GM23338 (cell line): ENCODE data around the gene BTBD9. TPM values are rescaled to one million over a fixed set of nuclear protein-coding genes. Genes with fewer than 3 reads are reported as not detected.

ENCODE experiments used
- ATAC-seq: fragments of 200-7000 bp; cut with Tn5 transposase; 3 replicates; pipeline ENCODE4 v1.9.1; 2020
- DNase-seq: peaks from one replicate; pipeline ENCODE4 v3.0.0-alpha.2; 2015; ENCODE audit warnings: low spot score
- H2AFZ ChIP-seq: fragments of 200-600 bp; sonication (generic); 2 replicates; pipeline ENCODE4 v1.8.0; 2016; ENCODE audit warnings: antibody characterized with exemption, mild to moderate bottlenecking, moderate library complexity
- H3F3A ChIP-seq: fragments of 200-600 bp; sonication (generic); replicated peaks from 2 replicates; pipeline ENCODE4 v1.8.0; 2017; ENCODE audit warnings: antibody characterized with exemption, mixed run types, low read depth
- H3K27ac ChIP-seq: fragments of 200-600 bp; sonication (generic); 2 replicates; pipeline ENCODE4 v1.6.1; 2016; ENCODE audit warnings: low read depth
- H3K27me3 ChIP-seq: fragments of 200-600 bp; sonication (generic); 2 replicates; pipeline ENCODE4 v1.8.0; 2016; ENCODE audit warnings: mild to moderate bottlenecking, mixed run types, moderate library complexity; ENCODE audit not compliant: insufficient read depth
- H3K36me3 ChIP-seq: fragments of 200-600 bp; sonication (generic); 2 replicates; pipeline ENCODE4 v1.8.0; 2016; ENCODE audit warnings: mild to moderate bottlenecking; ENCODE audit not compliant: insufficient read depth
- H3K4me1 ChIP-seq: fragments of 200-600 bp; sonication (generic); 2 replicates; pipeline ENCODE4 v1.8.0; 2016; ENCODE audit warnings: mild to moderate bottlenecking, moderate library complexity; ENCODE audit not compliant: insufficient read depth
- H3K4me2 ChIP-seq: fragments of 200-600 bp; sonication (generic); 2 replicates; pipeline ENCODE4 v1.7.1; 2017; ENCODE audit warnings: mixed run types
- H3K4me3 ChIP-seq: fragments of 200-600 bp; sonication (generic); 2 replicates; pipeline ENCODE4 v1.6.1; 2016; ENCODE audit warnings: mixed run types
- H3K79me2 ChIP-seq: fragments of 200-600 bp; sonication (generic); replicated peaks from 2 replicates; pipeline ENCODE4 v1.8.0; 2017; ENCODE audit warnings: mild to moderate bottlenecking; ENCODE audit not compliant: insufficient read depth
- H3K9me2 ChIP-seq: fragments of 200-600 bp; sonication (generic); 2 replicates; pipeline ENCODE4 v1.8.0; 2017; ENCODE audit not compliant: insufficient read depth
- H4K20me1 ChIP-seq: fragments of 200-600 bp; sonication (generic); replicated peaks from 2 replicates; pipeline ENCODE4 v1.8.0; 2017; ENCODE audit warnings: mild to moderate bottlenecking; ENCODE audit not compliant: insufficient read depth
- H3K27ac Mint-ChIP-seq: 2 replicates; pipeline ENCODE4 v1.8.0; 2020; ENCODE audit warnings: inconsistent platforms, mild to moderate bottlenecking, moderate library complexity, mixed read lengths
- H3K27me3 Mint-ChIP-seq: 3 replicates; pipeline ENCODE4 v1.8.0; 2022; ENCODE audit warnings: low read depth, mild to moderate bottlenecking, moderate library complexity, mixed read lengths, inconsistent platforms; ENCODE audit not compliant: insufficient read depth, poor library complexity
- H3K36me3 Mint-ChIP-seq: 3 replicates; pipeline ENCODE4 v1.8.0; 2021; ENCODE audit warnings: low read depth, mild to moderate bottlenecking, inconsistent platforms, moderate library complexity, mixed read lengths
- H3K4me1 Mint-ChIP-seq: 3 replicates; pipeline ENCODE4 v1.8.0; 2020; ENCODE audit warnings: mild to moderate bottlenecking, inconsistent platforms, mixed read lengths
- H3K4me3 Mint-ChIP-seq: 3 replicates; pipeline ENCODE4 v1.8.0; 2021; ENCODE audit warnings: moderate library complexity, mild to moderate bottlenecking, inconsistent platforms, mixed read lengths
- H3K9me3 Mint-ChIP-seq: 3 replicates; pipeline ENCODE4 v1.8.0; 2020; ENCODE audit warnings: moderate library complexity, mild to moderate bottlenecking, inconsistent platforms, mixed read lengths
- CREB1 ChIP-seq: fragments of 250-450 bp; sonication (Bioruptor Pico); IDR thresholded peaks from 2 replicates; pipeline ENCODE4 v1.5.0; 2020; ENCODE audit warnings: low read depth, mild to moderate bottlenecking, moderate library complexity
- CTCF ChIP-seq, 2 experiments: fragments of 200-600 bp in 1 of 2; sonication (generic) in 1 of 2; conservative IDR thresholded peaks; 2 replicates each; pipeline versions ENCODE4 v1.5.1 to v1.6.1; 2016 to 2017; ENCODE audit warnings: antibody characterized with exemption in 2 of 2, low read depth in 2 of 2, mild to moderate bottlenecking in 2 of 2, moderate library complexity in 1 of 2
- EZH2 ChIP-seq: fragments of 200-600 bp; sonication (generic); IDR thresholded peaks from one replicate; pipeline ENCODE4 v1.8.0; 2017; ENCODE audit warnings: antibody characterized with exemption, mild to moderate bottlenecking, low read depth; ENCODE audit not compliant: unreplicated experiment
- EZH2phosphoT487 ChIP-seq: fragments of 200-600 bp; sonication (generic); IDR thresholded peaks from one replicate; pipeline ENCODE4 v1.8.1; 2018; ENCODE audit warnings: antibody characterized with exemption; ENCODE audit not compliant: unreplicated experiment
- JUNB ChIP-seq: IDR thresholded peaks from one replicate; pipeline ENCODE4 v1.6.1; 2016; ENCODE audit warnings: antibody characterized with exemption; ENCODE audit not compliant: unreplicated experiment
- NANOG ChIP-seq: IDR thresholded peaks from 2 replicates; pipeline ENCODE4 v1.6.1; 2016; ENCODE audit warnings: antibody characterized with exemption, borderline replicate concordance
- POLR2AphosphoS5 ChIP-seq: IDR thresholded peaks from 2 replicates; pipeline ENCODE4 v1.6.1; 2016; ENCODE audit warnings: antibody characterized with exemption, low read depth
- REST ChIP-seq: IDR thresholded peaks from one replicate; pipeline ENCODE4 v1.6.1; 2018; ENCODE audit warnings: antibody characterized with exemption; ENCODE audit not compliant: unreplicated experiment
- STAT1 ChIP-seq: IDR thresholded peaks from one replicate; pipeline ENCODE4 v1.6.1; 2016; ENCODE audit warnings: antibody characterized with exemption; ENCODE audit not compliant: unreplicated experiment
- ZNF114 ChIP-seq: fragments of 250-450 bp; sonication (Bioruptor Pico); IDR thresholded peaks from 2 replicates; pipeline ENCODE4 v1.5.0; 2020; ENCODE audit warnings: mild to moderate bottlenecking, moderate library complexity
- ZNF331 ChIP-seq: fragments of 250-450 bp; sonication (Bioruptor Pico); IDR thresholded peaks from 2 replicates; pipeline ENCODE4 v1.5.0; 2020; ENCODE audit warnings: low read depth, mild to moderate bottlenecking, moderate library complexity
- polyA plus RNA-seq: library from polyadenylated mRNA; unstranded; fragments of >200 nt; fragmentation: Nextera tagmentation; extraction: Ambion mirVana; gene quantifications from 2 replicates; pipeline ENCODE4 v1.2.1, GENCODE V29; 2016
- total RNA-seq: library from RNA; depleted of rRNA; stranded (reverse); fragments of >200 nt; shearing (Covaris generic); gene quantifications from 2 replicates; pipeline ENCODE4 v1.2.3, GENCODE V29; 2014
- TF ChIP-seq, protein P1 (sequence below): IDR thresholded peaks from 2 replicates; pipeline ENCODE4 v1.6.1; 2016; ENCODE audit warnings: antibody characterized with exemption
- TF ChIP-seq, protein P2 (sequence below): fragments of 250-450 bp; sonication (Bioruptor Pico); IDR thresholded peaks from 2 replicates; pipeline ENCODE4 v1.5.0; 2020; ENCODE audit warnings: mild to moderate bottlenecking, moderate library complexity

BTBD9 gene
- total and polyA plus RNA-seq, 2 experiments from 2014 or later = 4.2 to 5.3 TPM

GRCh38 chr6:38480036-38480435, 159.7 kb downstream of the BTBD9 start:
- Mint-ChIP-seq H3K4me3 (no peak overlapping the region), H3K4me1 (peaks cover 45% of the 10 kb centered on the region), H3K9me3 (no peaks in the 10 kb centered on the region), H3K27me3 (no peaks in the 10 kb centered on the region), H3K36me3 (no peaks in the 10 kb centered on the region), H3K27ac (no peak overlapping the region)
- H3K4me1 ChIP-seq = peaks cover 31% of the 10 kb centered on the region
- no peak for ATAC-seq
- peaks cover 3% of the 10 kb centered on the region; the same call in 1 of the 2 replicates for H3K9me2 ChIP-seq
- H3K79me2 ChIP-seq = no peaks in the 10 kb centered on the region
- no peak for DNase-seq
- H3K27me3 ChIP-seq = no peaks in the 10 kb centered on the region
- TF ChIP-seq CTCF (conservative IDR thresholded peaks at IDR 0.05; ENCODE audit: low read depth in 2 of 2) (no peak), JUNB (no peak), NANOG (no peak), POLR2AphosphoS5 (no peak), STAT1 (no peak), ZNF331 (CRISPR knock-in tag) (no peak), EZH2 (no peak), CREB1 (no peak), ZNF114 (CRISPR knock-in tag) (no peak), EZH2phosphoT487 (no peak), REST (no peak)
- TF ChIP-seq, protein P1, sequence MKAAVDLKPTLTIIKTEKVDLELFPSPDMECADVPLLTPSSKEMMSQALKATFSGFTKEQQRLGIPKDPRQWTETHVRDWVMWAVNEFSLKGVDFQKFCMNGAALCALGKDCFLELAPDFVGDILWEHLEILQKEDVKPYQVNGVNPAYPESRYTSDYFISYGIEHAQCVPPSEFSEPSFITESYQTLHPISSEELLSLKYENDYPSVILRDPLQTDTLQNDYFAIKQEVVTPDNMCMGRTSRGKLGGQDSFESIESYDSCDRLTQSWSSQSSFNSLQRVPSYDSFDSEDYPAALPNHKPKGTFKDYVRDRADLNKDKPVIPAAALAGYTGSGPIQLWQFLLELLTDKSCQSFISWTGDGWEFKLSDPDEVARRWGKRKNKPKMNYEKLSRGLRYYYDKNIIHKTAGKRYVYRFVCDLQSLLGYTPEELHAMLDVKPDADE = no peak
- TF ChIP-seq, protein P2, sequence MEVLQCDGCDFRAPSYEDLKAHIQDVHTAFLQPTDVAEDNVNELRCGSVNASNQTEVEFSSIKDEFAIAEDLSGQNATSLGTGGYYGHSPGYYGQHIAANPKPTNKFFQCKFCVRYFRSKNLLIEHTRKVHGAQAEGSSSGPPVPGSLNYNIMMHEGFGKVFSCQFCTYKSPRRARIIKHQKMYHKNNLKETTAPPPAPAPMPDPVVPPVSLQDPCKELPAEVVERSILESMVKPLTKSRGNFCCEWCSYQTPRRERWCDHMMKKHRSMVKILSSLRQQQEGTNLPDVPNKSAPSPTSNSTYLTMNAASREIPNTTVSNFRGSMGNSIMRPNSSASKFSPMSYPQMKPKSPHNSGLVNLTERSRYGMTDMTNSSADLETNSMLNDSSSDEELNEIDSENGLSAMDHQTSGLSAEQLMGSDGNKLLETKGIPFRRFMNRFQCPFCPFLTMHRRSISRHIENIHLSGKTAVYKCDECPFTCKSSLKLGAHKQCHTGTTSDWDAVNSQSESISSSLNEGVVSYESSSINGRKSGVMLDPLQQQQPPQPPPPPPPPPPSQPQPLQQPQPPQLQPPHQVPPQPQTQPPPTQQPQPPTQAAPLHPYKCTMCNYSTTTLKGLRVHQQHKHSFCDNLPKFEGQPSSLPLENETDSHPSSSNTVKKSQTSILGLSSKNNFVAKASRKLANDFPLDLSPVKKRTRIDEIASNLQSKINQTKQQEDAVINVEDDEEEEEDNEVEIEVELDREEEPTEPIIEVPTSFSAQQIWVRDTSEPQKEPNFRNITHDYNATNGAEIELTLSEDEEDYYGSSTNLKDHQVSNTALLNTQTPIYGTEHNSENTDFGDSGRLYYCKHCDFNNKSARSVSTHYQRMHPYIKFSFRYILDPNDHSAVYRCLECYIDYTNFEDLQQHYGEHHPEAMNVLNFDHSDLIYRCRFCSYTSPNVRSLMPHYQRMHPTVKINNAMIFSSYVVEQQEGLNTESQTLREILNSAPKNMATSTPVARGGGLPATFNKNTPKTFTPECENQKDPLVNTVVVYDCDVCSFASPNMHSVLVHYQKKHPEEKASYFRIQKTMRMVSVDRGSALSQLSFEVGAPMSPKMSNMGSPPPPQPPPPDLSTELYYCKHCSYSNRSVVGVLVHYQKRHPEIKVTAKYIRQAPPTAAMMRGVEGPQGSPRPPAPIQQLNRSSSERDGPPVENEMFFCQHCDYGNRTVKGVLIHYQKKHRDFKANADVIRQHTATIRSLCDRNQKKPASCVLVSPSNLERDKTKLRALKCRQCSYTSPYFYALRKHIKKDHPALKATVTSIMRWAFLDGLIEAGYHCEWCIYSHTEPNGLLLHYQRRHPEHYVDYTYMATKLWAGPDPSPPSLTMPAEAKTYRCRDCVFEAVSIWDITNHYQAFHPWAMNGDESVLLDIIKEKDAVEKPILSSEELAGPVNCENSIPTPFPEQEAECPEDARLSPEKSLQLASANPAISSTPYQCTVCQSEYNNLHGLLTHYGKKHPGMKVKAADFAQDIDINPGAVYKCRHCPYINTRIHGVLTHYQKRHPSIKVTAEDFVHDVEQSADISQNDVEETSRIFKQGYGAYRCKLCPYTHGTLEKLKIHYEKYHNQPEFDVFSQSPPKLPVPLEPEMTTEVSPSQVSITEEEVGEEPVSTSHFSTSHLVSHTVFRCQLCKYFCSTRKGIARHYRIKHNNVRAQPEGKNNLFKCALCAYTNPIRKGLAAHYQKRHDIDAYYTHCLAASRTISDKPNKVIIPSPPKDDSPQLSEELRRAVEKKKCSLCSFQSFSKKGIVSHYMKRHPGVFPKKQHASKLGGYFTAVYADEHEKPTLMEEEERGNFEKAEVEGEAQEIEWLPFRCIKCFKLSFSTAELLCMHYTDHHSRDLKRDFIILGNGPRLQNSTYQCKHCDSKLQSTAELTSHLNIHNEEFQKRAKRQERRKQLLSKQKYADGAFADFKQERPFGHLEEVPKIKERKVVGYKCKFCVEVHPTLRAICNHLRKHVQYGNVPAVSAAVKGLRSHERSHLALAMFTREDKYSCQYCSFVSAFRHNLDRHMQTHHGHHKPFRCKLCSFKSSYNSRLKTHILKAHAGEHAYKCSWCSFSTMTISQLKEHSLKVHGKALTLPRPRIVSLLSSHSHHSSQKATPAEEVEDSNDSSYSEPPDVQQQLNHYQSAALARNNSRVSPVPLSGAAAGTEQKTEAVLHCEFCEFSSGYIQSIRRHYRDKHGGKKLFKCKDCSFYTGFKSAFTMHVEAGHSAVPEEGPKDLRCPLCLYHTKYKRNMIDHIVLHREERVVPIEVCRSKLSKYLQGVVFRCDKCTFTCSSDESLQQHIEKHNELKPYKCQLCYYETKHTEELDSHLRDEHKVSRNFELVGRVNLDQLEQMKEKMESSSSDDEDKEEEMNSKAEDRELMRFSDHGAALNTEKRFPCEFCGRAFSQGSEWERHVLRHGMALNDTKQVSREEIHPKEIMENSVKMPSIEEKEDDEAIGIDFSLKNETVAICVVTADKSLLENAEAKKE (CRISPR knock-in tag) = no peak
- no peaks in the 10 kb centered on the region for H3F3A ChIP-seq
- H3K4me2 ChIP-seq = no peak overlapping the region
- no peak overlapping the region for H3K4me3 ChIP-seq
- H3K27ac ChIP-seq = no peak overlapping the region
- H3K36me3 ChIP-seq = no peaks in the 10 kb centered on the region
- H2AFZ ChIP-seq = no peak overlapping the region
- no peaks in the 10 kb centered on the region for H4K20me1 ChIP-seq
